Endodermal cell (in vitro differentiated cells): ENCODE data around the gene BPIFB6. TPM values are rescaled to one million over a fixed set of nuclear protein-coding genes. Genes with fewer than 3 reads are reported as not detected.
A peak's percentile ranks its signal among the peaks of the same experiment; 100 is the strongest.

Source experiments
- DNase-seq: peaks from one replicate; pipeline ENCODE4 v3.0.0-alpha.2; 2017
- H3K27ac ChIP-seq: 2 replicates; pipeline ENCODE4 v1.5.1; 2013; ENCODE audit warnings: mild to moderate bottlenecking, low read depth, low read length, moderate library complexity
- H3K27me3 ChIP-seq: 2 replicates; pipeline ENCODE4 v1.6.1; 2013; ENCODE audit warnings: mild to moderate bottlenecking, low read length, moderate library complexity; ENCODE audit not compliant: insufficient read depth, control insufficient read depth, poor library complexity, severe bottlenecking
- H3K36me3 ChIP-seq: 2 replicates; pipeline ENCODE4 v1.7.0; 2013; ENCODE audit warnings: mild to moderate bottlenecking, low read length, moderate library complexity; ENCODE audit not compliant: control insufficient read depth, insufficient read depth
- H3K4me1 ChIP-seq: one replicate; pipeline ENCODE4 v1.7.0; 2013; ENCODE audit warnings: low read length; ENCODE audit not compliant: control insufficient read depth, insufficient read depth
- H3K4me3 ChIP-seq: 2 replicates; pipeline ENCODE4 v1.5.1; 2013; ENCODE audit warnings: mild to moderate bottlenecking, low read length, moderate library complexity
- H3K9ac ChIP-seq: 2 replicates; pipeline ENCODE4 v1.6.1; 2013; ENCODE audit warnings: mild to moderate bottlenecking, low read length, moderate library complexity; ENCODE audit not compliant: poor library complexity, severe bottlenecking; ENCODE audit errors: extremely low read depth
- H3K9me3 ChIP-seq: 2 replicates; pipeline ENCODE4 v1.6.1; 2013; ENCODE audit warnings: mild to moderate bottlenecking, low read length, moderate library complexity; ENCODE audit not compliant: control insufficient read depth
- H3K27ac Mint-ChIP-seq: 2 replicates; pipeline ENCODE4 v1.8.0; 2020; ENCODE audit warnings: mixed read lengths
- H3K27me3 Mint-ChIP-seq: 2 replicates; pipeline ENCODE4 v1.8.0; 2021; ENCODE audit warnings: mild to moderate bottlenecking, mixed read lengths; ENCODE audit not compliant: insufficient read depth
- H3K36me3 Mint-ChIP-seq: 2 replicates; pipeline ENCODE4 v1.8.0; 2020; ENCODE audit warnings: low read depth, mixed read lengths
- H3K4me1 Mint-ChIP-seq: 2 replicates; pipeline ENCODE4 v1.8.0; 2020; ENCODE audit warnings: mixed read lengths
- H3K4me3 Mint-ChIP-seq: 2 replicates; pipeline ENCODE4 v1.8.0; 2020; ENCODE audit warnings: mild to moderate bottlenecking, moderate library complexity, mixed read lengths
- H3K9me3 Mint-ChIP-seq: 2 replicates; pipeline ENCODE4 v1.8.0; 2020; ENCODE audit warnings: mild to moderate bottlenecking, mixed read lengths
- WGBS, 2 experiments: methylation state at CpG; one replicate each; pipeline versions ENCODE4 v1.1.5 to v1.1.7; 2013; ENCODE audit warnings: missing lambda C conversion rate in 2 of 2, mixed read lengths in 1 of 2; ENCODE audit not compliant: insufficient coverage in 1 of 2, insufficient read length in 1 of 2; 5-methylcytosine and 5-hydroxymethylcytosine counted together
- total RNA-seq, 2 donors: library from RNA; stranded (reverse); fragmentation: NEBNext Ultra II Directional in 1 of 2; extraction: Animal tissue kit (Norgen Biotek cat#: 25700) in 1 of 2; gene quantifications; 2 replicates in 1 of 2; 3 replicates in 1 of 2; pipeline ENCODE4 v1.2.1, GENCODE V29; 2021
- TF ChIP-seq, protein P1 (sequence below): fragments of 200-600 bp; sonication (generic); conservative IDR thresholded peaks from 2 replicates; pipeline ENCODE4 v1.5.0; 2021; ENCODE audit warnings: antibody characterized with exemption, mild to moderate bottlenecking

Gene BPIFB6
- total RNA-seq, 2 donors from 2014 or later: not detected

DNA sequence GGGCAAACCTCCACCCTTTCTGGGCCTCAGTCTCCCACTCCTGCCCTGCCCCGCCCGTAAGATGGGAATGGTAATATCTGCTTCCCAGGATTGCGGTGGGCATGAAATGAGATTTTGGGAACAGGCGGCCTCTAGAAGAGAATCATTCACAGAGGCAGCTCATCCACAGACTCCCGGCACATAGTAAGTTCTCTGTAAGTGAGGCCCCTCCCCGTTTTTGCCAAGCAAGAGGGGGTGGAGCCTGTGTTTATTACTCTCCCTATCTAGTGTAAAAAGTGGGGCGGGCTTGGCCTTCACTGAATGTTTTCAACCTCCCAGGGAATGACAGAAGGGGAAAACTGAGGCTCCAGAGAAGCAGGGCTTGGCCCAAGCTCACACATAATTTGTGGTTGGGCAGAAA is 47.3 kb upstream of the BPIFB6 start:
- no peak overlapping the region for H3K9ac ChIP-seq
- peaks cover 21% of the 10 kb centered on the region for H3K4me1 Mint-ChIP-seq
- H3K4me3 Mint-ChIP-seq: no peak overlapping the region
- H3K27ac Mint-ChIP-seq: peak overlapping the region; percentile 42
- WGBS, 2 experiments: 66 to 80% methylated on average over 4 to 7 of the region's 7 CpGs
- no peaks in the 10 kb centered on the region for H3K36me3 Mint-ChIP-seq
- no peak overlapping the region for H3K27ac ChIP-seq
- peak; percentile 78 for DNase-seq
- TF ChIP-seq, protein P1, sequence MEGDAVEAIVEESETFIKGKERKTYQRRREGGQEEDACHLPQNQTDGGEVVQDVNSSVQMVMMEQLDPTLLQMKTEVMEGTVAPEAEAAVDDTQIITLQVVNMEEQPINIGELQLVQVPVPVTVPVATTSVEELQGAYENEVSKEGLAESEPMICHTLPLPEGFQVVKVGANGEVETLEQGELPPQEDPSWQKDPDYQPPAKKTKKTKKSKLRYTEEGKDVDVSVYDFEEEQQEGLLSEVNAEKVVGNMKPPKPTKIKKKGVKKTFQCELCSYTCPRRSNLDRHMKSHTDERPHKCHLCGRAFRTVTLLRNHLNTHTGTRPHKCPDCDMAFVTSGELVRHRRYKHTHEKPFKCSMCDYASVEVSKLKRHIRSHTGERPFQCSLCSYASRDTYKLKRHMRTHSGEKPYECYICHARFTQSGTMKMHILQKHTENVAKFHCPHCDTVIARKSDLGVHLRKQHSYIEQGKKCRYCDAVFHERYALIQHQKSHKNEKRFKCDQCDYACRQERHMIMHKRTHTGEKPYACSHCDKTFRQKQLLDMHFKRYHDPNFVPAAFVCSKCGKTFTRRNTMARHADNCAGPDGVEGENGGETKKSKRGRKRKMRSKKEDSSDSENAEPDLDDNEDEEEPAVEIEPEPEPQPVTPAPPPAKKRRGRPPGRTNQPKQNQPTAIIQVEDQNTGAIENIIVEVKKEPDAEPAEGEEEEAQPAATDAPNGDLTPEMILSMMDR: no peak
- H3K4me3 ChIP-seq: no peak overlapping the region
- no peaks in the 10 kb centered on the region for H3K36me3 ChIP-seq
- H3K9me3 ChIP-seq: no peaks in the 10 kb centered on the region
- H3K27me3 ChIP-seq: no peaks in the 10 kb centered on the region
- no peaks in the 10 kb centered on the region for H3K27me3 Mint-ChIP-seq
- no peaks in the 10 kb centered on the region for H3K4me1 ChIP-seq
- H3K9me3 Mint-ChIP-seq: no peaks in the 10 kb centered on the region

DNA sequence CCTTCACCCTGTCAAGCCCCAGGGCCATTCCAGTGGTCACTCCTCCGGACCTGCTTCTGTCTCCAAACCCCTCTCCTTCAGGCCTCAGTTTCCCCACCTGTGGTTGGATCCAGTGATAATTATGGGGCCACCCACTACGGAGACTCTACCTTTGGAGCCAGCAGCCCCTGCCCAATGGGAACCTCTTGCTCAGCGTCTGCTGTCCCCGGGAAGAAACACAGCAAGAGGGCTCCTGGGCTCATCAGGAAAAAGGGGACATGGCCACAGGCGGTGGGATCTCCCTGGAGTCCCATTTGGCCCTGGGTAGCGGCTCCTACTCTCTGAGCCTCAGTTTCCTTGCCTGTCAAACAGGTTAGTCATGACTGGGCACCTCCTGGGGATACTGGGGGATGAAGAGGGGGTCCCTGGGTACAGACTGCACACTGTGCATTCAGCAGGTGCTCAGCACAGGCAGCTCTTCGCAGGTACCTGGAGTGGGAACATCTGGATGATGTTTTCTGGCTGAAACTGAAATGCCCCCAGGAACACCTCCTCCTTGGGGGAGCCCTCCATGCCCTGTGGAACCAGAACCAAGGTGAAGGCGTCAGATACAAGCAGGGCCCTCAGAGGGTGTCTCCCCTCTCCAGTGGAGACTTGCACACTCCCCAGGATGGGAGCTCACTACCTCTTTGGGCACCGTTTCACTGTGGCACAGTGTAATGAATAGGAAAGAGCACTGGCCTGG is 46.7 kb upstream of the BPIFB6 start:
- Histone ChIP-seq H3K27me3 (no peaks in the 10 kb centered on the region), H3K4me1 (no peaks in the 10 kb centered on the region), H3K36me3 (no peaks in the 10 kb centered on the region), H3K4me3 (no peak overlapping the region), H3K9me3 (no peaks in the 10 kb centered on the region), H3K27ac (no peak overlapping the region), H3K9ac (no peak overlapping the region)
- Mint-ChIP-seq H3K4me3 (no peak overlapping the region), H3K4me1 (peaks cover 21% of the 10 kb centered on the region), H3K9me3 (no peaks in the 10 kb centered on the region), H3K27me3 (no peaks in the 10 kb centered on the region), H3K36me3 (no peaks in the 10 kb centered on the region), H3K27ac (peak overlapping the region; percentile 42)
- TF ChIP-seq, protein P1: no peak
- 91 to 93% methylated on average over 8 to 9 of the region's 9 CpGs for WGBS, 2 experiments
- DNase-seq: no peak

DNA sequence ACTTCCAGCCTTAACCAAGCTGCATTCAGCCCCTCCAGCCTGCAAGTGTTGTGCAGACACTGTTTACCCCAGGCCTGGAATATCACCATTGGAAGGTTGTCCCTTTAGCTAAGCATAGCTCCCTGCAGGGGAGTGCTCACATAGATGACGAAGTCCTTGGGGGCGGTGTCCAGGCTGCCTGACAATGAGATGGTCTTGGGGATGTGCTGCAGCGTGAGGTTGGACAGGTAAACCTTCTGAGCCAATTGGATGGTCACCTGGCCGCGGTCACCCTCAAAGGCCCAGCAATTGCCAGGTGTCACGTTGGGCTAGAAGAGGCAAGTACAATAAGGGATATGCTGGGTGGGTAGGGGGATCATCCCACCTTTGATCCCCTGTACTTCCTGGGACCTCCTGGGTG is 45.9 kb upstream of the BPIFB6 start:
- H3K27me3 ChIP-seq: no peaks in the 10 kb centered on the region
- H3K4me3 ChIP-seq: no peak overlapping the region
- no peaks in the 10 kb centered on the region for H3K36me3 Mint-ChIP-seq
- no peak for DNase-seq
- no peaks in the 10 kb centered on the region for H3K9me3 ChIP-seq
- H3K4me3 Mint-ChIP-seq: no peak overlapping the region
- H3K27ac Mint-ChIP-seq: peak overlapping the region; percentile 20
- H3K27ac ChIP-seq: no peak overlapping the region
- H3K36me3 ChIP-seq: no peaks in the 10 kb centered on the region
- no peaks in the 10 kb centered on the region for H3K27me3 Mint-ChIP-seq
- H3K9ac ChIP-seq: no peak overlapping the region
- H3K4me1 ChIP-seq: no peaks in the 10 kb centered on the region
- TF ChIP-seq, protein P1: no peak
- no peaks in the 10 kb centered on the region for H3K9me3 Mint-ChIP-seq
- H3K4me1 Mint-ChIP-seq: peaks cover 21% of the 10 kb centered on the region
- 90 to 97% methylated on average over 2 to 6 of the region's 6 CpGs for WGBS, 2 experiments
